Fibroblast of villous mesenchyme (primary cell): ENCODE data around the gene NUP37. TPM values are rescaled to one million over a fixed set of nuclear protein-coding genes. Genes with fewer than 3 reads are reported as not detected.
A peak's percentile ranks its signal among the peaks of the same experiment; 100 is the strongest.

Source experiments
- DNase-seq: peaks from one replicate; pipeline ENCODE4 v3.0.0-alpha.2; 2010; ENCODE audit warnings: low read depth
- H3K4me3 ChIP-seq: 2 replicates; pipeline ENCODE4 v1.5.1; 2011; ENCODE audit warnings: low read depth, mild to moderate bottlenecking, low read length
- CTCF ChIP-seq: IDR thresholded peaks from 2 replicates; pipeline ENCODE4 v1.5.1; 2012; ENCODE audit warnings: low read depth, mild to moderate bottlenecking, low read length; ENCODE audit not compliant: insufficient read depth
- total RNA-seq: library from RNA; depleted of rRNA; stranded (reverse); fragments of >200 nt; gene quantifications from 2 replicates; pipeline ENCODE4 v1.2.3, GENCODE V29; 2012

The NUP37 gene
- total RNA-seq, 1 donor = 39.3 TPM

DNA sequence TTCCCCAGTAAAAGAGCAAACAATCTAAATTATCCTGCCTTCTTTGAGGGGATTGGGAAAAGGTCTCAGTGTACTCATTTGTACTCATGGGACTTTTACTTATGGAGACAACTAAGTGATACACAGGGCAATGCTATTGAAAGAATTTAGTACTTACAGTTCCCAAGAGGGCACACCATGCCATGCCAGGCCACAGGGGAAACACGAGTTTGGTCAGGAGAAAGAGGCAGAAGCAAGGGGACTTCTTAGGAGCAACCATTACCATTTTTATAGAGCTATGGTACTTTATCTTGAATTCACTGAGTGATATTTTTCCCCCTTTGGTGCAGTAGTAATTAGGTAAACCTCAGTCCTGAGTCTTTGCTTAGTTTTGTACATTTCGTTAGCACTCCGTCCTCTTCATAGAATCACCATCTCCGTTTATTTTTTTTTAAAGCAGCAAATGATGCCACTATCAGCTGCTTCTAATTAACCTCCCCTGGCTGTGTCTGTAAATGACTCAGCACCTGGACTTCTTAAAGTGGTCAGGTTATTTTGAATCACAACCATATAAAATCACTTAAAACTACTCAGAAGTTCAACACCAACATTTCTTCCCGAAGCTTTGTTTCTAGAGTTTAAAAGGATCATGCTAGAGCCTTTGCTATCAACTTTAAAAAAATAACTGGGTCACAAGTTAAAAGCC, 52.2 kb downstream of the NUP37 start:
- no peak for TF ChIP-seq CTCF
- DNase-seq = peak; percentile 70
- no peak overlapping the region for H3K4me3 ChIP-seq

DNA sequence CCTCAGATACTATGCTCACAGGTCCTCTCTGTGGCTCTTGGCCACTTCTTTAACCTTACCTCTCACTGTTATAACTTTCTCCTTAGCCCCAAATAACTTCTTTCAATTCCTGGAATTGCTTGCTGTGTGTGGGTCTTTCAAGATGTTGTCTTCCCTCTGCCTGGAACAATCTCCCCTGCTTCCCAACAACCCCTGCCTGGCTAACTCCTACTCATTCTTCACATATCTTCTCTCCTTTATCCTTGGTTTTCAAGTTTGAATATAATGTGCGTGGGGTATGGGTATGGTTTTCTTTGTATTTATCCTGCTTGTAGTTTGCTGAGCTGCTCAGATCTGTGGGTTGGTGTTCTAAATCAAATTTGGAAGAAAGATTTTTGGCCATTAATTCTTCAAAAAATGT, 55.4 kb downstream of the NUP37 start:
- no peak for TF ChIP-seq CTCF
- no peak for DNase-seq
- H3K4me3 ChIP-seq = no peak overlapping the region

DNA sequence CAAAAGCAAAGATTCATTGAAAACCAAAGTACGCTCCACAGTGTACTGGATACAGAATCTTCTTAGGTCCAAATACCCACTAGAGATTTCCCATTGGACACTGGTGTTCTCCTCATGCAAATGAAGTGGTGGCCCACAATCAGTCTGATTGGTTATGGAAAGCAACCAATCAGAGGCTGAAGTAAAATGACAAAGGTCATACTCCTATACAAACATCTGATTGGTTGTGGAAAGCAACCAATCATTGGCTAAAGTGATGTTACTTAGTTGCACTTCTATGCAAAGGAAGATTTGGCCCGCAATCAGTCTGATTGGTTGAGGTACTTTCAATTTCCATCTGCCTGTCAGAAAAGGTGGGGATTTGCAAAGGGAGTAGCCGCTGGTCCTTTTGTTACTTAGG, 56.8 kb downstream of the NUP37 start:
- DNase-seq = no peak
- H3K4me3 ChIP-seq = no peak overlapping the region
- TF ChIP-seq CTCF = no peak

GRCh38 chr12:102062419-102062806, 57.5 kb downstream of the NUP37 start:
- peak overlapping the region; percentile 88 for H3K4me3 ChIP-seq
- no peak for TF ChIP-seq CTCF
- DNase-seq = no peak

- peak; percentile 95 for DNase-seq
- H3K4me3 ChIP-seq = peak within 1 kb of the TSS; percentile 88
- TF ChIP-seq CTCF = no peak
Observed at GRCh38 chr12:102061560-102062418, 58.1 kb downstream of the NUP37 start, which contains the start of gene WASHC3. Gene WASHC3, minus strand, starts transcription at chr12:102061991. Its CDS starts 29 bp downstream, at chr12:102061962.

GRCh38 chr12:102061096-102061559, 58.8 kb downstream of the NUP37 start:
- peak; percentile 42 for DNase-seq
- TF ChIP-seq CTCF = no peak
- H3K4me3 ChIP-seq = peak overlapping the region; percentile 88
